GM19238 (cell line): ENCODE measurements around the gene RUFY1.
"Not testable (repeated sequence)": the region's sequence is repeated elsewhere in the genome, so short reads cannot be mapped to it uniquely, and the experiment has no call there.

Experiments
- DNase-seq: peaks from one replicate; pipeline ENCODE4 v3.0.0; 2011; ENCODE audit warnings: low spot score; ENCODE audit not compliant: insufficient read length

RUFY1 gene

DNA sequence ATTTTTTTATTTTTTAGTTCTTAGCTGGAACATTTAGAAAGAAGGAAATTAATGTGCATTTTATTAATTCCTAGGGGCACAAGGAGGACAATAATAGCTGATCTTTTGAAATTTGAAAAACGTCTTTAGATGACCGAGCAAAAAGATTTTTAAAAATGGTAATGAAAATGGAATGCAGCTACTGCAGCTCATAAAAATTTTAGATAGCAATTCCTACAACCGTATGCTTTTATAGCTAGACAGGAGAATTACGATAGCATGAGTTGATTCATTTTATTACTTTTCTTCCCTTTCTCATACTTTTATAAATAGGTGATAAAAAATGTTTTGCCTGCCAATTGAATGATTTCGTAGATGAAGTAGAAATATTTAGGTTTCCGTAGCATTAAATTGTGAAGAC, 13.7 kb upstream of the RUFY1 start:
- no peak for DNase-seq

DNA sequence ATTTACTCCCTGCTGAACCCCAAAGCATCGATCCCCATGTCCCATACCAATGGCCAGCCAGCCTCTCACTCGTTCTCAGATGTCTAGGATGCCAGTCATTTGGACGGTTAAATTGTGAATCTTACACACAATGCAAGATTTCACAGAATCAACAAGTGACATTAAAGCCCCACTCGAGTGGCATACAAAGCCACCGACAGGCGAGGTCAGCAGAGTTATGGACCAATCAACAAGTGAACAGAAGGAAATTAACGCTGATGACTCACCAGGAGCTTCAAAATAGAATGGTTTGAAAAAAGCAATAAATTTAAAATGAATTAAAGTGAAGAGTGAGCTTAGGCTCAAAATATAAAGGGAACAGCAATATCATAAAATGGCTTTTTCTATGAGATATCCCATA, 8.2 kb upstream of the RUFY1 start:
- DNase-seq: no peak

DNA sequence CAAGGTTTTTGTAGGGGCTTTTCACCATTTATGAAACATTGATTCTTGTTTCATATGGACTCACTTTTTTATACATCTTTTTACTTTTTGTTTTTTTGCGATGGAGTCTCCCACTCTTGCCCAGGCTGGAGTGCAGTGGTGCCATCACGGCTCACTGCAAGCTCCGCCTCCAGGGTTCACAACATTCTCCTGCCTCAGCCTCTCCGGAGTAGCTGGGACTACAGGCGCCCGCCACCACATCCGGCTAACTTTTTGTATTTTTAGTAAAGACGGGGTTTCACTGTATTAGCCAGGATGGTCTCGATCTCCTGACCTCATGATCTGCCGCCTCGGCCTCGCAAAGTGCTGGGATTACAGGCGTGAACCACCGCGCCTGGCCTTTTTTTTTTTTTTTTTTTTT, 7.1 kb upstream of the RUFY1 start:
- not testable (repeated sequence) for DNase-seq

DNA sequence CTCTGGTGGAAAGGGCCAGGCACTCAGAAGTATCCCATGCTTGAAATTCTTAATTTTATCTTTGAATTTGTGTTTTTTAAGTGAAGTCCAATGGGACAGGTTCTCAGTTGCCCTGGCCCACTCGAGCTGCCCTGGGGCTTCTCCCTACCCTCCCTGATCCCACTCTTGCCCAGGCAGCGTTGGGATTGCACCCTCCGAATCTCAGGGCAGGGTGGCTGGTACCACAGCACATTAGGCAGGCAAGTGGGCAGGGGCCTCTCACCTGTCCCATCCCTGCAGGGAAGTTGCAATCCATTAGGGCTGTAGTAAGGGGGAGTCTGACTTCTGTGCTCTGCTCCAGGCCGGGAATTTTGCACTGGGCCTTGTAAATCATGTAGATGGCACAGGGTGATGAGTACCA, 2.7 kb downstream of the RUFY1 start:
- no peak for DNase-seq

DNA sequence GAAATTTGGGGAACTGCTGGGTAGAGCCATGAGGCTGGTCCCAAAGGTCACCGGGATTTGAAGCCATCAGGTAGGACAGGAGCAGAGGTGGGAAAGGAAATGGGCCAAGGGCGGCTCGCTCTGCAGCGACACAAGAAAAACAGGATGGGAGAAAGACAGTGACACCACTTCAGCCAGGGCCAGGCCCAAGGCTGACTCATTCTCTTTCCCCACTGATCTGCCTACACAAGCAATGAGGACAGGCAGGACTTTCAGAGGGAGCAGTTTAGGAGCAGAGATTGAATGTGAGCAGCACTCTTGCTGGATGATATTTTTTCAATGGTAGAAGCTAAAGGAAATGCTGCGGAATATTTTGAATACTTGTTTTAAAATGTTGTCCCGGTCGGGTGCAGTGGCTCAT, 3.5 kb downstream of the RUFY1 start:
- no peak for DNase-seq

DNA sequence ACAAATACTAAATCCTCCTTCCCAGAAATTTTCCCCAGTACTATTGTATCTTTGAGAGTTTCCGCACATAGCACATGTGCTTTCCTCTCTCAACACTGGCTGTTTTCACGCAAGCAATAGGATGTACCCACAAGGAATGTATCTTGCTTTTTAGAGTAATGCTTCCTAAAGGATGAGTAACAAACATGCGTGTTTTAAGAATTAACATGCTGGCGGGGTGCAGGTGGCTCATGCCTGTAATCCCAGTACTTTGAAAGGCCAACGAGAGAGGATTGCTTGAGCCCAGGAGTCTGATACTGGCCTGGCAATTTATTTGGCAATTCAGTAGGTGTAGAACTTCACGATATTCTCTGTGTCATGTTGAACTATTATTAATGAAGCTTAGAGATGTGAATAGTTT, 4.6 kb downstream of the RUFY1 start:
- DNase-seq: no peak

DNA sequence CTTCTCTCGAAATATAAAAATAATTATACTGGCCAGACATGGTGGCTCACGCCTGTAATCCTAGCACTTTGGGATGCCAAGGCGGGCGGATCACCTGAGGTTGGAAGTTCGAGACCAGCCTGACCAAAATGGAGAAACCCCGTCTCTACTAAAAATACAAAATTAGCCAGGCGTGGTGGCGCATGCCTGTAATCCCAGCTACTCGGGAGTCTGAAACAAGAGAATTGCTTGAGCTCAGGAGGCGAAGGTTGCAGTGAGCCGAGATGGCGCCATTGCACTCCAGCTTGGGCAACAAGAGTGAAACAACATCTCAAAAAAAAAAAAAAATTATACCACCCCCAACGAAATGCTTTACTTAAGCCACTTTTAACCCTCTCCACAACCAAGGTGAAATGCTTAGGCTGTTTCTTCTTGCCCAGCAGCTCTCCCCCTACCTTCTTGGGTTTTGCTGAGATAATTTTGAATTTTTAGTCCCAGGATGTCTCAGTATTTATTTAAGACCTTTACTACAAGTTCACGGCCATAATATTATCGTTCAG, 8.0 kb downstream of the RUFY1 start:
- not testable (repeated sequence) for DNase-seq

DNA sequence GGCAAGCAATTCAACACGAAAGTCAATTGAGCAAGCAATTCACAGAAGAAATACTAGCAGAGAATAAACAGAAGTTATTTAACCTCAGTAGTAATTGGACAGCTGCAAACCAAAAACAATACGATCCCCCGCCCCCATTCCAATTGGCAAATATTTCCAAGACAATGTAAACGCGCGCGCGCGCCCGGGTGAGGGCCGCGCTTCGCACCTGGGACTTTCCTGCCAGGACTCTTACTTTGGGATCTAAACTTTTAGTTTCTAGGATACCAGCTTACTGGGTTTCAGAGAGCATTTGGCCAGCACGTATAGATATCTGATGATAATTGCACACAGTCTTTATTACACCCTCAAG, 8.6 kb downstream of the RUFY1 start:
- no peak for DNase-seq

DNA sequence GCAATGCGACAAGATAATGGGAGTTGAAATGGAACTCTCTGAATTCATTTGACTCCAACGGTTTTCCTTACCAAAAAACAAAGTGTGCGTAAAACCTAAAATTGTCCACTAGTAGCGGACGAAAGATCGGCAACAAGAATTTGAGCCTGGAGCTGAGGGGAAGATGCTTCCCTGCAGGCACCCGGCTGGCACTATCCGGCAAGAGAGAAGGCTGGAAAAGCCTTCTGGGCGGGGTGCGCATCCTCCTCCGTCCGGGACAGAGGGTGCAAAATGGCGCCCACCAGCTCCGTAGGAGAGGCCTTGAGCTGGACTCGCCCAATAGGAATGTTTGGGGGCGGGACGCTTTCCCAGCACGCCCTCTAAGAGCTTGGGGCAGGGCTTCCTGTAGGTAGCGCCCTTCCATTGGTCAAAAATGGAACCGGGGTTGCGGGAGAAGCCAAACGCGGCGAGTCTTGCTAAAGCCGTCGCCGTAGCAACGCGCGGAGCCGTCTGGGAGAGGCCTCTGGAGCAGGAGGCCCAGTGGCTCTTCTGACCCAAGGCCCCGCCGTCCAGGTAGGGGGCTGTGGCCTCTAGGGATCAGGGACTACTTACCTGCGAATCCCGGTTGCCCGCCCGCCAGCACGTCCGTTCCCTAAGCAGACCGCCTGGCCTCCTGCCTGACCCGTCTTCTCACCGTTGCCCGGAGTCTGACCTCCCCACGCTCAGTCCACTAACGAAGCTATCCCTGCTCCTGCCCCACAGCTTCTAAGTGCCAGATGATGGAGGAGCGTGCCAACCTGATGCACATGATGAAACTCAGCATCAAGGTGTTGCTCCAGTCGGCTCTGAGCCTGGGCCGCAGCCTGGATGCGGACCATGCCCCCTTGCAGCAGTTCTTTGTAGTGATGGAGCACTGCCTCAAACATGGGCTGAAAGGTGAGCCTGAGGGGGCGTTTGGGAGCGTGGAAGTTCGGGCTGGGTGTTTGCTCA, 9.2 kb downstream of the RUFY1 start:
- DNase-seq: peak; percentile 85

DNA sequence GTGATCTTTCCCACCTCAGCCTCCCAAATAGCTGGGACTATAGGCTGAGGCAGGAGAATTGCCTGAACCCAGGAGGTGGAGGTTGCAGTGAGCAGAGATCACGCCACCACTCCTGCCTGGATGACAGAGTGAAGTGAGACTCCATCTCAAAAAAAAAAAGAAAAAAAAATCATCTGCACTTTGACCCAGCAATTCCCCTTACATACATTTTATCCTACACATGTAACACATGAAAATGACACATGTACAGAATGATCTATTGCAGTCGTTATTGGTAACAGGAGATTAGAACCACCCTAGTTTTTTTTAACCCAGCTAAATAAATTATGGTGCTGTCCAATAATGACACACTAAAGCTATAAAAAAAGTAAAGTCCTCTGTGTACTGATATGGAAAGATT, 14.2 kb downstream of the RUFY1 start:
- DNase-seq: no peak

DNA sequence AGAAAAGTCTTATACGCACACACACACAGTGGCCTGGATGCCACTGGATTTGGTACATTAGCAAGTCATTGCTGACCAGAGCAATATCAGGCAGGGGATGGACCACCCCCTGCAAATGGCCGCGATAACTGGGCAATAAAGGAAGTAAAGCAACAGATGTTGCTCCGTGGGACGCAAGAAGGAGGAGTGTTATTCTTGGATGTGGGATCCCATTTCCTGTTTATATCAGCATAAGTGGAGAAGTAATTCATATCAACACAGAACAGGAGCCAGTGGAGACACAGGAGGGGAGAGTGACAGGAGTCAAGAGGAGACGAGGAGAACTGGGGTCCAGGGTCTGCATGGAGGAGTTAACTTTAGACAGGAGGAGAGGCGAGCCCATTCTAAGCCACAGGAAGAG, 18.4 kb downstream of the RUFY1 start:
- DNase-seq: no peak

DNA sequence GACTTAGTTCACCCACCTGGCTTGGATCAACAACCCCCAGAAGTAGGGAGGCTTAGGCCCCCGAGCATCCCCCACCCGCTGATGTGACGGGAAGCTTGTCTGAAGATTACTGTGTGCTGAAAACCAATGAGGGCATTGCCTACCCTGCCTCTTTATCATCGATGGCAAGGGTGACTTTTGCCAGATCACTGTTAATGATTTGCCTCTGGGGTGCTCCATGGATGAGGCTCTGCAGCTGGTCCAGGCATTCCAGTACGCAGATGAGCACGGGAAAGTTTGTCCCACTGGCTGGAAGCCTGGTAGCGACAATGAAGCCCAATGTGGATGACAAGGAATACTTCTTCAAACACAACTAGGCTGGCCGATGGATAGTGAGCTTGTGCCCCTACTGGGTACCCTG, 22.0 kb downstream of the RUFY1 start:
- no peak for DNase-seq

DNA sequence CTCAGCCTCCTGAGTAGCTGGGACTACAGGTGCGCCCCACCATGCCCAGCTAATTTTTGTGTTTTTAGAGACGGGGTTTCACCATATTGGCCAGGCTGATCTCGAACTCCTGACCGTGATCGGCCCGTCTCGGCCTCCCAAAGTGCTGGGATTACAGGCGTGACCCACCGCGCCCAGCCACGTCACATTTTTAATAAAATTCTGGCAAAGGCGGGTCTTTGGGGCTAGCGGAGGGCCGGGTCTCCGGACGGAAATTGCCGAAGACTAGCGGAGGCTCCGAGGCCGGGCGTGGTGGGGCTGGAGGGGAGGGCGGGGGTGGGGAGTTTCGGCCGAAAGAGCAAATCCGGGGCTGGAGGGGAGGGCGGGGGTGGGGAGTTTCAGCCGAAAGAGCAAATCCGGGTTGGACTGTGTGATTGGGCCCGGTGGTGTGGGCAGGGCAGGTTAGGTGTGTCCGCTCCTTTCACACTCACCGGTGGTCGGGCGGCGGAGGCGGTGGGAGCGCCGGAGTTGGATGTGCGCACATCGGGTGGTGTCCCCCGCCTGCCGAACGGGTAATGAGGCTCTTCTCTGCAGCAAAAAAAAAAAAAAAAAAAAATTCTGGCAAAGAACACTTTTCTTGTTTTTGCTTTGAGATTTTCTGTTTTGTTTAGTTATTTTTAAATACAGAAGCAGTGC, 27.1 kb downstream of the RUFY1 start:
- DNase-seq: no peak

DNA sequence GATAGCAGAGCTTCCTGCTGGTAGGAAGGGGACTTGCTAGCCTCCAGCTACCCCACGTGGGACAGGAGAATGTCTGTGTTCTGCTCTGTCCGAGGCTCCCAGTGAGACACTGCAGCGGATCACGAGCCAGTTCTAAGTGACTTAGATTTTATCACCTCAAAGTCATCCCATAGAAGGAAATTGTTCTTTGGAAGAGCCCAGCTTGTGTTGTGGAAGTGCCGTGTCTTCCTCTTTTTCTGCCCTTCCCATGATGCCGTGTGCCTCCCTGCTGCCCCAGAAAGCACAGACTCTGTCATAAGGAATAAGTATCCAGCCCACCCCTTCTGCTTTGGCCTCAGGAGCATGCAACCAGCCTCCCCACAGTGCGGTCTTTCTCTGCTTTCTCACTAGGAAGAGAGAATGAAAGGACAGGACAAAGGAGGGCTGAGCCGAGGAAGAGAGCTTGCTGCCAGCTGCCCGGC, 35.6 kb downstream of the RUFY1 start:
- no peak for DNase-seq

DNA sequence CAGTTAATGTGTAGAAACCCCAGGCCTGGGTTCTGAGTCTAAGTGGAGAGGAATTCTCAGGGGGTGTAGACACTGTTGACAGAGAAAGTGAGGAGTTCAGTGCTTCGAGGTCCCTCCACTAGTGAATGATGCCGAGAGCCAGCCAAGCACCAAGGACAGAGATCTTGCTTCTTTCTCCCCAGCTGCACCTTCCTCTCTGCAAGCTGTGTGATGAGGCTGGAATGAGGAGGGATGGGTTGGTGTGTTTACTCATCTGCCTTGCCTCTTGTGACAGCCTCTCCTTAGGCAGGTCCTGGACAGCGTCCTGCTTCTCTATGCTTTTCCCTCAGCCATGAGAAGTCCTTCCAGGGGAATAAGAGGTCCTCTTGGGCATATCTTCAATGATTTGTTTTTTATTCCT, 37.8 kb downstream of the RUFY1 start:
- DNase-seq: no peak

DNA sequence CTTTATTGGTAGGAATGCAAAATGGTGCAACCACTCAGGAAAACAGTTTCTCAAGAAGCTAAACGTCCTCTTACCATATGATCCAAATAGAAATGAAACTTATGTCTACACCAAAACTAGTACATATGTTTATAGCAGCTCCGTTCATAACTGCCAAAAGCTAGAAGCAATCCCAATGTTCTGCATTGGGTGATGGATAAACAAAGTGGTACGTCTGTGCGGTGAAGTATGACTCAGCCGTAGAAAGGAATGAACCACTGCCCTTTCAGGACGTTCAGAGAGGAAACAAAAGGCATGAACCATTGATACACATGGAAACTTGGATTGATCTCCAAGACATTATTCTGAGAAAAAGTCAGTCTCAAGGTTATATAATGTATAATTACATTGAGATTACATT, 45.6 kb downstream of the RUFY1 start:
- no peak for DNase-seq

DNA sequence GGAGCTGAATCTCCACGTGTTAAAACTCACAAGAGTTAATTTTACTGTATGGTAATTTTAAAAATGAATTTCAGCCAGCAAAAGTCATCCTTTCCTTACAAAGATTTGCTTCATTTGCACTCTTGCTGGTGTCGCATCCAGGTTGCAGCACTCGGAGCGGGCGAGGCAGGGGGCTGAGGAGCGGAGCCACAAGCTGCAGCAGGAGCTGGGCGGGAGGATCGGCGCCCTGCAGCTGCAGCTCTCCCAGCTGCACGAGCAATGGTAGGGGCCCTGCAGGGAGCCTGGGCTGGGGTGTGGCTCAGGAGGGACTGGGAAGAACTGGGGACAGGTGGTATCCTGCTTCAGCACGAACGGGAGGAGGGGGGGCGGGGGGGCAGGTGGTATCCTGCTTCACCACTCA, 46.1 kb downstream of the RUFY1 start:
- DNase-seq: no peak

DNA sequence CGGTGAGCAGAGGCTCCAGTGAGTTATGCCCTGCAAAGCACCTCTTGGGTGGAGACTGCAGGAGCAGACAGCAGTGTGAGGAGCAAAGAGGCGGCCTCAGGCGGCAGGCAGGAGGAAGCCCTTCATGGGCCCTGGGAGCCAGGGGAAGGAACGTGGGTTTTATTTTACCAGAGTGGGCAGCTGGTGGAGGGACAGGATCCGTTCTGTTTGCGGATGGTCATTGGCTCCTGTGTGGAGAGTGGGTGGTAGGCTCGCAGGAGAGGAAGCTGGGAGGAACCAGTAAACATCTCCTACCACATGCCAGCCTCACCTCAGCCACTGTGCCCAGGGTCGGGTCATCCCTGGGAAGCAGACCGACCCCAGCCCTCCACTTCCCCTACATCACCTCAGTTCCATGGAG, 48.7 kb downstream of the RUFY1 start:
- no peak for DNase-seq

DNA sequence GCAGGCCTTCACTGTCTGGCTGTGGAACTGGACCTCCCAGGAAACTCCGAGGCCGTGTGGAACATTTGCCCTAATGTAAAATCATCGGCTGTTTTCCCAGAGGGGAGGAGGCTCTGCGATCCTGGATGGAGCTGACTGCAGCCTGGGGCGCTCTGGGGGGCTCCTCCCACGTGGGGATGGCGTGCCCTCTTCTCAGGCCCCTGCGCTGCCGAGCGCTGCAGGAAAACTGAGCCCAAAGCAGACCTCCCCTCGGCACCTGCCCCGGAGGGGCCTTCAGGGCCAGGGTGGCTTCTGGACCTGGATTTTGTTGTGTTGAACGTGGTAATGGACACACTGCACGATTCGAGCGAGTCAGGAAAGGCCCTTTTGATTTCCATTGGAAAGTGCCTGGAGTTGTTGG, 49.2 kb downstream of the RUFY1 start:
- no peak for DNase-seq

DNA sequence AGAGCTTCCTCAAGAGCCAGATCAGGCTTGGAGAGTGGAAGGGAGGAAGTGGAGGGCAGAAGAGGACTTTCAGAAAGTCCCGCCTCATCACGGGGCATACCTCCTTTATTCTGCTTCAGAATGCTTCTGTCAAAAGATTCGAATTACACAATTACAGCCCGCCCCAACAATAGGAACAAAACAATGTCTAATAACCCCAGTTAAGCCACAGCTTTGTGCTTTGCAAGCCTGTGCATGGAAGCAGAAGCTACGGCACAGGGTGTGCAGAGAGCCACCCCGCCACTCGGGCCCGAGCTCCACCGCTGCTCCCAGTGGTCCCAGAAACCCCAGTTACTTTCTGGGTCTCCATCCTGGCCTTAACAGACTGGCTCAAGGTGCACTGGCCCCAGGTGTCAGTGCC, 49.6 kb downstream of the RUFY1 start:
- no peak for DNase-seq

DNA sequence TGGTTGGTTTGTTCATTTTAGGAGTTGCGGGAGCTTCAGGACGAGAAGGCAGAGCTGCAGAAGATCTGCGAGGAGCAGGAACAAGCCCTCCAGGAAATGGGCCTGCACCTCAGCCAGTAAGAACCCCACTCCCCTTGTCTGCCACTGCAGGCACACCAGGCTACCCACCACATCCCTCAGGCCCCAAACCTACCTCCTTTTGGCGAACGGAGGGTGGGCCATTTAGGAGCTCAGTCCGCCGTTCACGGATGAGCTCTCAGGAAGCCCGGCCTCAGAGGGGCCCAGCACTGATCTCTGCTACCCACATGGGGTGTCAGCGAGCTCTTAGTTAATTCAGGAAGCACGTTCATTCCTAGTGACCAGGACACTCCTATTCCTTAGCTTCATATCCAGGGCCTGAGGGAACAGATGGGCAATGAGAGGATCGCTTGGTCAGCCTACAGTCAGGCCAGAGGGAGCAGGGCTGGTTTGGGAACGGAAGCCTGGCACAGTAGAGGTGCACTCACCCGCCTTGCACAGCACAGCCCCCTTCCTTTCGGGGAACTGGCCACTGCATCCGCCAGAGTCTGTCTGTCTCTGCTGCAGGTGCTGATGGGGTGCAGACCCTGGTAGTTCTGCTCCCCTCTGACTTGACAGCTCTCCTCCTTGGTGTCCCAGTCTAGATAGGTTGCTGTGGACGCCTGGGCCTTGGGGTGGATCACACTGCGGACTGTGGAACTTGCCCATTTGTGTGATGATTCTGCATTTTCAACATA, 51.7 kb downstream of the RUFY1 start:
- no peak for DNase-seq

DNA sequence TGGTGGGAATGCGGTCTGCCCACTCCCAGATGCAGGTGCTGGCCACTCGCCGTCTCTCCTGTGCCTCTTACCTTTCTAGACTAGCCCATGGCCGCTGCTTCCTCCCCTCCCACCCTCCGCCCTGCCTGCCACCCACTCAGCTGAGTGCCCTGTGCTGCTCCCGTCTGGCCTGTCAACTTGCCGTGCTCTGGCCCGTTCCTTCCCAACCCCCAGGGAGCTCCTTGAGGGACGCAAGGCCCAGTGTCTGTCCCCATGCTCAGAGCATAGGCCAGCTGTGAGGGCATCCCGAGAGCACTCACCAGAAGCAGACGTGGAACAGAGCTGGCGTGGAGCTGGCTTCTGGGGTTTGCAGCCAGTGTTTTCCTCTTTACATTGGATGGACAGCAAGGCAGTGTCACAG, 53.0 kb downstream of the RUFY1 start:
- DNase-seq: no peak
